Left ventricle myocardium inferior (tissue), 1 donor: ENCODE data around the gene C2CD4D. TPM values are rescaled to one million over a fixed set of nuclear protein-coding genes. Genes with fewer than 3 reads are reported as not detected.

Source experiments
- DNase-seq: peaks from one replicate; pipeline ENCODE4 v3.0.0-alpha.2; 2020
- H3K27ac ChIP-seq: fragments of 200-600 bp; replicated peaks from 2 replicates; pipeline ENCODE4 v1.8.0; 2021
- H3K27me3 ChIP-seq: fragments of 200-600 bp; 2 replicates; pipeline ENCODE4 v1.8.0; 2021; ENCODE audit warnings: low read depth
- H3K36me3 ChIP-seq: fragments of 200-600 bp; 2 replicates; pipeline ENCODE4 v1.8.0; 2021
- H3K4me1 ChIP-seq: fragments of 200-600 bp; 2 replicates; pipeline ENCODE4 v1.8.0; 2021
- H3K4me3 ChIP-seq: fragments of 200-600 bp; 2 replicates; pipeline ENCODE4 v1.8.0; 2021; ENCODE audit warnings: mild to moderate bottlenecking, moderate library complexity
- H3K9me3 ChIP-seq: fragments of 200-600 bp; replicated peaks from 2 replicates; pipeline ENCODE4 v1.8.0; 2021
- intact Hi-C: fragments of 100-400 bp; cut with micrococcal nuclease; formaldehyde crosslinking; loops from one replicate; pipeline ENCODE4 v1.11.0; 2022
- total RNA-seq: library from RNA; stranded (reverse); fragmentation: NEBNext Ultra II Directional; extraction: Animal tissue kit (Norgen Biotek cat#: 25700); gene quantifications from one replicate; pipeline ENCODE4 v1.2.1, GENCODE V29; 2021
- TF ChIP-seq, protein P1 (sequence below): fragments of 200-600 bp; IDR thresholded peaks from 2 replicates; pipeline ENCODE4 v1.8.0; 2021; ENCODE audit warnings: antibody characterized with exemption, mild to moderate bottlenecking, borderline replicate concordance
- donor health status: DM: no; HTN: yes; CAD: no; lungs with severe emphysema.

C2CD4D gene
- total RNA-seq, 1 donor from 2014 or later: not detected

DNA sequence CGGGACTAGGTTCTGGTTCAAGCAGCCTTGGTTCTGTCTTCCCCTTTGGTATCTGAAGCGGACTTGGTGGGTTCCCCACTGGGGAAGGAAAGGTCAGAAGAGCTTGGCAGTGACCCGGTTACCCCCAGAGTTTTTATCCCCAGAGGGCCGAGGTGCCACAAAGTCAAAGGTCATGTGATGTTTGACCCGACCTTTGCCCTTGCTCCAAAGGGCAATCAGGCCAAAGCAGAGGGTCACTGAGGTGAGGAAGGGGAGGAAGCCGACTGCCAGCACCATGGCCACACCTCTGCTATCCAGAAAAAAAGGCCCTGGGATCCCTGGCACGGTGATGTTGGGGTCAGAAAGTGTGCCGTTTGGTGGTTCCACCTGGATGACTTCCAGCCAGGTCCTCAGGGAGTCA is 38.8 kb downstream of the C2CD4D start:
- Histone ChIP-seq H3K36me3 (no peaks in the 10 kb centered on the region), H3K4me3 (no peak overlapping the region), H3K9me3 (no peaks in the 10 kb centered on the region), H3K4me1 (no peaks in the 10 kb centered on the region), H3K27ac (no peak overlapping the region), H3K27me3 (peaks cover 46% of the 10 kb centered on the region)
- no peak for DNase-seq
- intact Hi-C loops: no loop called here
- TF ChIP-seq, protein P1, sequence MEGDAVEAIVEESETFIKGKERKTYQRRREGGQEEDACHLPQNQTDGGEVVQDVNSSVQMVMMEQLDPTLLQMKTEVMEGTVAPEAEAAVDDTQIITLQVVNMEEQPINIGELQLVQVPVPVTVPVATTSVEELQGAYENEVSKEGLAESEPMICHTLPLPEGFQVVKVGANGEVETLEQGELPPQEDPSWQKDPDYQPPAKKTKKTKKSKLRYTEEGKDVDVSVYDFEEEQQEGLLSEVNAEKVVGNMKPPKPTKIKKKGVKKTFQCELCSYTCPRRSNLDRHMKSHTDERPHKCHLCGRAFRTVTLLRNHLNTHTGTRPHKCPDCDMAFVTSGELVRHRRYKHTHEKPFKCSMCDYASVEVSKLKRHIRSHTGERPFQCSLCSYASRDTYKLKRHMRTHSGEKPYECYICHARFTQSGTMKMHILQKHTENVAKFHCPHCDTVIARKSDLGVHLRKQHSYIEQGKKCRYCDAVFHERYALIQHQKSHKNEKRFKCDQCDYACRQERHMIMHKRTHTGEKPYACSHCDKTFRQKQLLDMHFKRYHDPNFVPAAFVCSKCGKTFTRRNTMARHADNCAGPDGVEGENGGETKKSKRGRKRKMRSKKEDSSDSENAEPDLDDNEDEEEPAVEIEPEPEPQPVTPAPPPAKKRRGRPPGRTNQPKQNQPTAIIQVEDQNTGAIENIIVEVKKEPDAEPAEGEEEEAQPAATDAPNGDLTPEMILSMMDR: no peak

DNA sequence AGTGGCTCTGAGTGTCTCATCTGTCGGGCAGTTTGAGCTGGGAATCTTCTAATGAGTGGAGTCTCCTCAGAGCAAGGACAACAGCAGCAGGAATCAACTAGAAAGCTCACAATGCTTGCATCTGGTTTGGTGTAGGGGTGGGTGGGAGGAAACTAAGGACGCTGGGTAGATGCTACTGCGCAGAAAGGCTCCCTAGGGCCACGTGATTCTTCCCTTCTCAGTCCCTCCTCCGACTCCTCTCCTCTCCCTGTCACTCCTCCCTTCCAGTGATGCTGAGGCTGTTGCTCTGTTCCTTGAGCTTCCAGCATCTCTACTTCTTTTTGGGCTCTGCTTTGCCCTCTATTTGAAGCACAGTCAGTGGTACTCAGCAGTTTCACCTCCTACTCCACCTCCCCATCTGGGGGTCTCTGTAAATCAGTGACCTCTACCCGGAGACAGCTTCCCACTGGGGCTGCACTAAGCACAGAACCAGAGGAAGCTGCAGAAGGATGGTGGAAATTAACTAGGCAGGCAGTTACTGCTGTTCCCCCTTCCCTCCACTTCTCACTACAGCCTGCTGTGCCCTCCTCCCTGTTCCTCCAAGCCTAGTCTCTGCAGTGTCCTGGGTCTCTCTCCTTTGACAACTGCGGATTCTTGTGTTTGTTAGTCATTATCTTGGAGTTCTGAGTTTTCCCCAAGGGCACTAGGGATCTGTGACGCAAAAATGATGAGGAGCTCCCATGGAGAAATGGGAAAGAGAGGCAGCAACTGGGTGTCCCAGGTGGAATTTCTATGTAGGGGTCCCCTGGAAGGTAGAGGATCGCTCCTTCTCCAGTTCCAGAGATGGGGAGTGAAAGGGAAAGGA is 40.2 kb downstream of the C2CD4D start:
- H3K4me3 ChIP-seq: no peak overlapping the region
- no peak overlapping the region for H3K27ac ChIP-seq
- H3K36me3 ChIP-seq: no peaks in the 10 kb centered on the region
- TF ChIP-seq, protein P1: no peak
- no peaks in the 10 kb centered on the region for H3K4me1 ChIP-seq
- no peak for DNase-seq
- H3K9me3 ChIP-seq: no peaks in the 10 kb centered on the region
- H3K27me3 ChIP-seq: peaks cover 42% of the 10 kb centered on the region
- intact Hi-C loops: no loop called here

DNA sequence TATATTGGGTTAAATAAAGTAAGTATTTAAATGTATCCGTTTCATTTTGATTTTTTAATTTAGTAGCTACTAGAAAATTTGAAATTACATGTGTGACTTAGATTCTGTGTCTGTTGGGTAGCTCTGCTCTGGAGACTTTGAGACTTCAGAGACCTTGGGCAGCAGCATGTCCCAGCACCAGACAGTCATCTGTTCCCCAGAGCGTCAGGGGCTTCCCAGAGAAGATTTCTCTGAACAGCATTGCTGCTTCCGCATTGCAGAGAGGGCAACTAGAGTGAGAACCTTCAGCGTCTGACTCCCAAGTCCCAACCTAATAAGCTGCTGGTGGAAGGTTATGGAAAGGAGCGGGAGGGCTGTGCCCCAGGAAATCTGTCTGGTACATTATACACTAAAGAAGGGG is 41.0 kb downstream of the C2CD4D start:
- TF ChIP-seq, protein P1: no peak
- H3K36me3 ChIP-seq: no peaks in the 10 kb centered on the region
- H3K4me1 ChIP-seq: no peaks in the 10 kb centered on the region
- no peaks in the 10 kb centered on the region for H3K9me3 ChIP-seq
- no peak overlapping the region for H3K27ac ChIP-seq
- H3K27me3 ChIP-seq: peaks cover 42% of the 10 kb centered on the region
- DNase-seq: no peak
- intact Hi-C loops: no loop called here
- no peak overlapping the region for H3K4me3 ChIP-seq

DNA sequence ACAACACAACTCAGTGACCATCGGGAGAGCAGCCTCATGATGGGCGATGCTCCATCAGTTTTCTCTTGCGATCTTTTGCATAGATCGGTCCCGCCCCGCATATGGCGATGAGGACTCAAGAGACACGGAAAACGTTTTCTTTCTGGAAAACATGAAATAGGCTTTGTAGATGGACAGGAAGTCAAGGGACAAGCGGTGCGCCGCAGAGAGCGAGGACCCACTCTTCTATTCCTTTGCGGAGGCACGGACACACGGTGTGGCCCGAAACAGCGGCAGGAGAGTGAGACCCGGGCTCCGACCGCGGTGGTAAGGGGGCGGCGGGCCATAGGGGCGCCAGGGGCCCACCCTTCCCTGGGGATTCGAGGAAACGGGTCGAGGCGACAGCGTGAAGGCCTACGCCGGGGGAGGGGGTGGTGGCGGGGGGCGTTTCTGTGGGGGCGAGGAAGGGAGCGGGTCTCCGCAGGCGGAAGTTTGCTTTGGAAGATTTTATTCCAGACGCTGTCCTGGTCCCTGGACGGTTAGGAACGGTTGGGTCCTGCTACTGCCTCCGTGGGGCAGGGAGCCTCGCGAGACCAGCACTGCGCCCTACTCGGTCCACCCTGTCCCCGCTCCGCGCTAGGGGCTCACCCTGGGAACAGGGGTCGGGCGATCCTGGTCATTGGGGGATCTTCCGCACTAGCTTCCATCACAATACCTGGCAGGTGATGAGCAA is 48.5 kb downstream of the C2CD4D start:
- no peak for DNase-seq
- H3K9me3 ChIP-seq: no peaks in the 10 kb centered on the region
- no peaks in the 10 kb centered on the region for H3K27me3 ChIP-seq
- no peaks in the 10 kb centered on the region for H3K36me3 ChIP-seq
- TF ChIP-seq, protein P1: no peak
- peak overlapping the region; percentile 75 for H3K4me3 ChIP-seq
- intact Hi-C loops: no loop called here
- H3K27ac ChIP-seq: peak overlapping the region; percentile 54
- peaks cover 22% of the 10 kb centered on the region for H3K4me1 ChIP-seq

DNA sequence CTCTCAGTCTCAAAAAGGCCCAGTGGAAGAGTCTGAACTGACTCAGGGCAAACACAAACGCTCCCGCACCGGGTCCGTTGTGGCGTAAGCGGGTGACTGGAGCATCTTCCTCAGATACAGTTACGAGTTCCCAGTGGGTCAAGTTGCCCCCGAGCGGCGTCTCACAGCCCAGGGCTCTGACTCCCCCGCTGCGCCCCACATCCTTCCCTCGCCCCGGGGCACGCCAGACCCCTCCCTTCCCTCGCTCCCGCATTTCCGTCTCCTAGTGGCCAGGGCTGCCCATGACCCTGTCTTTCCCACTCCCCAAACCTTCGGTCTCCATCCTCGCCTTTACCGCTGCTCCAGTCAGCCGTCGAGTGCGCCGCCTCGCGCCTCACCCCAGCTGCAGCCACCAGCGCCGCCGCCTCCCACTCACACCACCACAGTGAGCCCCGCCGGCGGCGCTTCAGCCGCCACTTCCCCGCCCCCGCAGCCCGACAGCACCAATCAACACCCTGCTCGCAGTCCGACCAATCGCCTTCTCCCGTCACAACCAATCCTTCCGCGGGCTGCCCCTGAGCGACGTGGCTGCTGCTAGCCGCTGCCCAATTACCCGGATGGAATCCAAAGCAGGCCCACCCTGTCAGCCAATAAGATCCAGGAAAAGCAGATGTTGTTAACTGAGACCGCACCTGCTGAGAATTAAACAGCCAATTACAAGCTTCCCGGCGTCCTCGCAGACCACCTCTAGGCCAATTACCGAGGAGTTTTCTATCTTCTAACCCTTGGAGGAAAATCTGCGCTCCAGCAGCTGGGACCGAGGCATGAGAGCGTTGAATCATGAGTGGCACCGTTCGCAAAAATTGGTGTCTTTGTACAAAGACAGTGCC is 49.3 kb downstream of the C2CD4D start, which contains the start of gene TDRKH:
Gene TDRKH (minus strand): TSS at position 430 of the 869 bp plus-strand sequence. CDS start 7,478 bp downstream, outside the sequence.
- Histone ChIP-seq H3K9me3 (no peaks in the 10 kb centered on the region), H3K4me3 (peak within 1 kb of the TSS; percentile 75), H3K27me3 (no peaks in the 10 kb centered on the region), H3K4me1 (peaks cover 22% of the 10 kb centered on the region), H3K36me3 (no peaks in the 10 kb centered on the region), H3K27ac (peak within 1 kb of the TSS; percentile 68)
- peak; percentile 98 for DNase-seq
- TF ChIP-seq, protein P1: peak; percentile 42
- intact Hi-C loops: no loop called here
